NT2/D1 (cell line): Measurements from ENCODE around the gene ADAM22.

Source experiments
- DNase-seq: peaks from one replicate; pipeline ENCODE4 v3.0.0-alpha.2; 2011; ENCODE audit warnings: low read depth, low spot score
- H3K27me3 ChIP-seq: 2 replicates; pipeline ENCODE4 v1.6.0; 2011; ENCODE audit warnings: mild to moderate bottlenecking; ENCODE audit not compliant: insufficient read length, insufficient read depth
- H3K36me3 ChIP-seq: 2 replicates; pipeline ENCODE4 v1.6.1; 2011; ENCODE audit warnings: mild to moderate bottlenecking, low read length, mixed read lengths; ENCODE audit not compliant: insufficient read depth, insufficient read length
- H3K4me1 ChIP-seq: 2 replicates; pipeline ENCODE4 v1.5.1; 2011; ENCODE audit not compliant: insufficient read depth, insufficient read length
- H3K4me3 ChIP-seq: 2 replicates; pipeline ENCODE4 v1.5.1; 2011; ENCODE audit warnings: low read depth; ENCODE audit not compliant: insufficient read length
- H3K9ac ChIP-seq: 2 replicates; pipeline ENCODE4 v1.6.0; 2011; ENCODE audit warnings: low read depth; ENCODE audit not compliant: insufficient read length
- H3K9me3 ChIP-seq: 2 replicates; pipeline ENCODE4 v1.5.1; 2011; ENCODE audit warnings: mild to moderate bottlenecking, low read length; ENCODE audit not compliant: insufficient read depth
- SUZ12 ChIP-seq: IDR thresholded peaks from 2 replicates; pipeline ENCODE4 v1.6.1; 2011; ENCODE audit not compliant: insufficient read length, insufficient read depth; ENCODE audit errors: extremely low read depth
- YY1 ChIP-seq: IDR thresholded peaks from 2 replicates; pipeline ENCODE4 v1.6.1; 2011; ENCODE audit not compliant: insufficient read length, insufficient read depth
- ZNF274 ChIP-seq: IDR thresholded peaks from 2 replicates; pipeline ENCODE4 v1.6.1; 2011; ENCODE audit warnings: mild to moderate bottlenecking, low read depth, low read length

The ADAM22 gene

GRCh38 chr7:88185650-88186049 is 251.6 kb downstream of the ADAM22 start:
- TF ChIP-seq YY1 (no peak), SUZ12 (no peak), ZNF274 (no peak)
- Histone ChIP-seq H3K9me3 (no peaks in the 10 kb centered on the region), H3K36me3 (no peaks in the 10 kb centered on the region), H3K4me1 (no peaks in the 10 kb centered on the region), H3K9ac (no peak overlapping the region), H3K4me3 (no peak overlapping the region), H3K27me3 (no peaks in the 10 kb centered on the region)
- DNase-seq: no peak

- Histone ChIP-seq H3K4me1 (no peaks in the 10 kb centered on the region), H3K4me3 (no peak overlapping the region), H3K9ac (no peak overlapping the region), H3K27me3 (no peaks in the 10 kb centered on the region), H3K9me3 (no peaks in the 10 kb centered on the region), H3K36me3 (no peaks in the 10 kb centered on the region)
- TF ChIP-seq YY1 (no peak), SUZ12 (no peak), ZNF274 (no peak)
- DNase-seq: no peak
These were observed 257.9 kb downstream of the ADAM22 start for GRCh38 chr7:88191911-88192310.

GRCh38 chr7:88200261-88200660 is 266.2 kb downstream of the ADAM22 start:
- Histone ChIP-seq H3K4me3 (no peak overlapping the region), H3K9me3 (no peaks in the 10 kb centered on the region), H3K4me1 (peaks cover 2% of the 10 kb centered on the region), H3K36me3 (peaks cover 21% of the 10 kb centered on the region), H3K9ac (no peak overlapping the region), H3K27me3 (no peaks in the 10 kb centered on the region)
- no peak for TF ChIP-seq SUZ12
- no peak for TF ChIP-seq ZNF274
- no peak for TF ChIP-seq YY1
- DNase-seq: no peak

GRCh38 chr7:88200789-88201188 is 266.7 kb downstream of the ADAM22 start:
- Histone ChIP-seq H3K36me3 (peaks cover 26% of the 10 kb centered on the region), H3K9me3 (no peaks in the 10 kb centered on the region), H3K9ac (no peak overlapping the region), H3K4me1 (peaks cover 2% of the 10 kb centered on the region), H3K4me3 (no peak overlapping the region), H3K27me3 (no peaks in the 10 kb centered on the region)
- DNase-seq: no peak
- no peak for TF ChIP-seq SUZ12

GRCh38 chr7:88201305-88201704 is 267.3 kb downstream of the ADAM22 start:
- Histone ChIP-seq H3K27me3 (no peaks in the 10 kb centered on the region), H3K4me3 (no peak overlapping the region), H3K9ac (no peak overlapping the region), H3K4me1 (peaks cover 2% of the 10 kb centered on the region), H3K36me3 (peaks cover 31% of the 10 kb centered on the region), H3K9me3 (no peaks in the 10 kb centered on the region)
- DNase-seq: no peak
- no peak for TF ChIP-seq YY1
- TF ChIP-seq SUZ12: no peak
- TF ChIP-seq ZNF274: no peak

- Histone ChIP-seq H3K4me1 (peaks cover 2% of the 10 kb centered on the region), H3K4me3 (no peak overlapping the region), H3K27me3 (no peaks in the 10 kb centered on the region), H3K9ac (no peak overlapping the region), H3K36me3 (peaks cover 41% of the 10 kb centered on the region), H3K9me3 (no peaks in the 10 kb centered on the region)
- no peak for DNase-seq
- no peak for TF ChIP-seq SUZ12
- TF ChIP-seq ZNF274: no peak
- TF ChIP-seq YY1: no peak
These were observed 268.2 kb downstream of the ADAM22 start for GRCh38 chr7:88202278-88202677.

GRCh38 chr7:88202799-88203198 is 268.7 kb downstream of the ADAM22 start:
- TF ChIP-seq YY1 (no peak), ZNF274 (no peak), SUZ12 (no peak)
- Histone ChIP-seq H3K36me3 (peaks cover 45% of the 10 kb centered on the region), H3K27me3 (no peaks in the 10 kb centered on the region), H3K9me3 (no peaks in the 10 kb centered on the region), H3K4me1 (peaks cover 2% of the 10 kb centered on the region), H3K9ac (no peak overlapping the region), H3K4me3 (no peak overlapping the region)
- DNase-seq: no peak

- Histone ChIP-seq H3K4me3 (no peak overlapping the region), H3K27me3 (no peaks in the 10 kb centered on the region), H3K36me3 (peaks cover 51% of the 10 kb centered on the region), H3K9ac (no peak overlapping the region), H3K9me3 (no peaks in the 10 kb centered on the region), H3K4me1 (peaks cover 2% of the 10 kb centered on the region)
- no peak for TF ChIP-seq SUZ12
- TF ChIP-seq ZNF274: no peak
- TF ChIP-seq YY1: no peak
- DNase-seq: no peak
These were observed 269.4 kb downstream of the ADAM22 start for GRCh38 chr7:88203401-88203800.
